ENCODE results near the gene SLC66A1.

Gene SLC66A1

GRCh38 chr1:19368964-19369363 lies 56.8 kb downstream of the SLC66A1 start:
- no peak for DNase-seq (ENCODE audit: low read depth)
- TF ChIP-seq POLR2A (IDR thresholded peaks at IDR 0.05; ENCODE audit: extremely low read depth, insufficient read length) (no peak), CTCF (IDR thresholded peaks at IDR 0.05; ENCODE audit: low read depth, low read length) (no peak), MYC (IDR thresholded peaks at IDR 0.05; ENCODE audit: low read depth, low read length) (no peak), MAX (IDR thresholded peaks at IDR 0.05; ENCODE audit: low read depth, low read length) (no peak)
- no peak overlapping the region for H3K4me3 ChIP-seq (ENCODE audit: low read depth, low read length)

GRCh38 chr1:19369396-19370090 lies 57.4 kb downstream of the SLC66A1 start:
- no peak for DNase-seq (ENCODE audit: low read depth)
- H3K4me3 ChIP-seq (ENCODE audit: low read depth, low read length) = no peak overlapping the region
- TF ChIP-seq MAX (IDR thresholded peaks at IDR 0.05; ENCODE audit: low read depth, low read length) = no peak
- no peak for TF ChIP-seq CTCF (IDR thresholded peaks at IDR 0.05; ENCODE audit: low read depth, low read length)
- no peak for TF ChIP-seq POLR2A (IDR thresholded peaks at IDR 0.05; ENCODE audit: extremely low read depth, insufficient read length)
- TF ChIP-seq MYC (IDR thresholded peaks at IDR 0.05; ENCODE audit: low read depth, low read length) = no peak

- no peak overlapping the region for H3K4me3 ChIP-seq (ENCODE audit: low read depth, low read length)
- TF ChIP-seq MYC (IDR thresholded peaks at IDR 0.05; ENCODE audit: low read depth, low read length) = no peak
- TF ChIP-seq MAX (IDR thresholded peaks at IDR 0.05; ENCODE audit: low read depth, low read length) = no peak
- TF ChIP-seq POLR2A (IDR thresholded peaks at IDR 0.05; ENCODE audit: extremely low read depth, insufficient read length) = no peak
- TF ChIP-seq CTCF (IDR thresholded peaks at IDR 0.05; ENCODE audit: low read depth, low read length) = no peak
- peak; percentile 9 for DNase-seq (ENCODE audit: low read depth)
These were observed 58.5 kb downstream of the SLC66A1 start for GRCh38 chr1:19370453-19371170.

GRCh38 chr1:19371226-19372135 lies 59.4 kb downstream of the SLC66A1 start:
- no peak for TF ChIP-seq POLR2A (IDR thresholded peaks at IDR 0.05; ENCODE audit: extremely low read depth, insufficient read length)

GRCh38 chr1:19372136-19372514 lies 60.0 kb downstream of the SLC66A1 start:
- no peak for DNase-seq (ENCODE audit: low read depth)
- no peak overlapping the region for H3K4me3 ChIP-seq (ENCODE audit: low read depth, low read length)
- TF ChIP-seq CTCF (IDR thresholded peaks at IDR 0.05; ENCODE audit: low read depth, low read length) (no peak), POLR2A (IDR thresholded peaks at IDR 0.05; ENCODE audit: extremely low read depth, insufficient read length) (no peak), MYC (IDR thresholded peaks at IDR 0.05; ENCODE audit: low read depth, low read length) (no peak), MAX (IDR thresholded peaks at IDR 0.05; ENCODE audit: low read depth, low read length) (no peak)

More at GRCh38 chr1:19371226-19372135, 59.4 kb downstream of the SLC66A1 start:
- DNase-seq (ENCODE audit: low read depth) = no peak
- no peak overlapping the region for H3K4me3 ChIP-seq (ENCODE audit: low read depth, low read length)

All from NB4 (cell line).